Mesangial cell (primary cell): Measurements from ENCODE around the gene IL18BP. TPM values are rescaled to one million over a fixed set of nuclear protein-coding genes. Genes with fewer than 3 reads are reported as not detected.

Experiments
- total RNA-seq: library from RNA; depleted of rRNA; stranded (reverse); fragments of >200 nt; gene quantifications from 2 replicates; pipeline ENCODE4 v1.2.3, GENCODE V29; 2015

The IL18BP gene
- total RNA-seq = 1.5 and 2.8 TPM in 2 replicates

GRCh38 chr11:71998649-71999310, at the start of gene IL18BP:
Gene IL18BP, plus strand, starts transcription at chr11:71998909. Its CDS starts 1,076 bp downstream, at chr11:71999985.

Other genes starting within 250 kb of the IL18BP start
- not detected in 2 replicates for gene DEFB108B, start 165.7 kb upstream of the IL18BP start, total RNA-seq
- gene DEFB131B, start 120.5 kb upstream of the IL18BP start, total RNA-seq = not detected in 2 replicates
- gene XNDC1N, start 70.3 kb upstream of the IL18BP start, total RNA-seq = 4.4 and 4.7 TPM in 2 replicates
- gene RNF121, start 69.9 kb upstream of the IL18BP start, total RNA-seq = 38.8 and 40.7 TPM in 2 replicates
- 117 and 205 TPM in 2 replicates for gene NUMA1, start 81.6 kb downstream of the IL18BP start, total RNA-seq
- 3.4 and 4.1 TPM in 2 replicates for gene LRRC51, start 81.9 kb downstream of the IL18BP start, total RNA-seq
- 141 and 146 TPM in 2 replicates for gene LAMTOR1, start 104.4 kb downstream of the IL18BP start, total RNA-seq
- gene TOMT, start 107.0 kb downstream of the IL18BP start, total RNA-seq = not detected in 2 replicates
- gene ANAPC15, start 113.8 kb downstream of the IL18BP start, total RNA-seq = 25.9 and 45.3 TPM in 2 replicates
- not detected in 2 replicates for gene FOLR3, start 136.8 kb downstream of the IL18BP start, total RNA-seq
- 0.49 and 17.1 TPM in 2 replicates for gene FOLR1, start 193.2 kb downstream of the IL18BP start, total RNA-seq
- gene FOLR2, start 217.9 kb downstream of the IL18BP start, total RNA-seq = not detected in 2 replicates
- gene INPPL1, start 225.9 kb downstream of the IL18BP start, total RNA-seq = 91.7 and 129 TPM in 2 replicates
- 0.13 TPM in 1 of 2 replicates, not detected in the other for gene PHOX2A, start 245.3 kb downstream of the IL18BP start, total RNA-seq